ENCODE measurements around the gene MUC13. TPM values are rescaled to one million over a fixed set of nuclear protein-coding genes. Genes with fewer than 3 reads are reported as not detected.

The MUC13 gene
- total RNA-seq, 1 experiment from 2014 or later, result 0.04 TPM

DNA sequence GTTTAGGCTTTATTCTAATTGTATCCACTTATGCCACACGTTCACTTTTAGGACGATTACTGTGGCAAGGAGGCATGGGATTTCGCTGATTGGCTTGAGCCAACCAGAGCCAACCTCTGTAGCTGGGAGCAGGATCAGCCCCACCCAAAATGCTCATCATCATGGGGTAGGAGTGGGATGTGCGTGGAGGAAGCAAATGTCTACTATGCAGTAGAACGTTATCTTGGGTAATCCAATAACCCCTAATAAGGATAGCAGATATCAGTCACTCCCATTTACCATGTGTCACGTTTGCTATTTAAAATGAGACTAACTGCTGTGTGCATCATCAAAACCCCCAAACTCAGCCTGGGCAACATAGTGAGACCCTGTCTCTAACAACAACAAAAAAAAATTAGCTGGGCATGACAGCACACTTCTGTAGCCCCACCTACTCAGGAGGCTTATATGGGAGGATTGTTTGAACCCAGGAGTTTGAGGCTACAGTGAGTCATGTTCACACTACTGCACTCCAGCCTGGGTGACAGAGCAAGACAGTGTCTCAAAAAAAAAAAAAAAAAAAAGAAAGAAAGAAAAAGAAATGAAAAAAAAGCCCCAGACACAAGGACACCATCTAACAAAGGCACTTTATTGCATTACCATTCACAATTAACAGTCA lies 29.6 kb downstream of the MUC13 start:
- H4K20me1 ChIP-seq (ENCODE audit: low read length), result no peaks in the 10 kb centered on the region
- no peak overlapping the region for H3K4me2 ChIP-seq (ENCODE audit: low read length)
- no peaks in the 10 kb centered on the region for H3F3A ChIP-seq (ENCODE audit: low read length, unreplicated experiment)
- TF ChIP-seq EZH2phosphoT487 (IDR thresholded peaks at IDR 0.05; ENCODE audit: borderline replicate concordance, low read length), result no peak
- TF ChIP-seq, protein P1, sequence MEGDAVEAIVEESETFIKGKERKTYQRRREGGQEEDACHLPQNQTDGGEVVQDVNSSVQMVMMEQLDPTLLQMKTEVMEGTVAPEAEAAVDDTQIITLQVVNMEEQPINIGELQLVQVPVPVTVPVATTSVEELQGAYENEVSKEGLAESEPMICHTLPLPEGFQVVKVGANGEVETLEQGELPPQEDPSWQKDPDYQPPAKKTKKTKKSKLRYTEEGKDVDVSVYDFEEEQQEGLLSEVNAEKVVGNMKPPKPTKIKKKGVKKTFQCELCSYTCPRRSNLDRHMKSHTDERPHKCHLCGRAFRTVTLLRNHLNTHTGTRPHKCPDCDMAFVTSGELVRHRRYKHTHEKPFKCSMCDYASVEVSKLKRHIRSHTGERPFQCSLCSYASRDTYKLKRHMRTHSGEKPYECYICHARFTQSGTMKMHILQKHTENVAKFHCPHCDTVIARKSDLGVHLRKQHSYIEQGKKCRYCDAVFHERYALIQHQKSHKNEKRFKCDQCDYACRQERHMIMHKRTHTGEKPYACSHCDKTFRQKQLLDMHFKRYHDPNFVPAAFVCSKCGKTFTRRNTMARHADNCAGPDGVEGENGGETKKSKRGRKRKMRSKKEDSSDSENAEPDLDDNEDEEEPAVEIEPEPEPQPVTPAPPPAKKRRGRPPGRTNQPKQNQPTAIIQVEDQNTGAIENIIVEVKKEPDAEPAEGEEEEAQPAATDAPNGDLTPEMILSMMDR (conservative IDR thresholded peaks at IDR 0.05; ENCODE audit: low read depth, low read length), result no peak
- no peak for TF ChIP-seq EZH2 (IDR thresholded peaks at IDR 0.05; ENCODE audit: low read length, unreplicated experiment)
- no peak overlapping the region for H3K27ac ChIP-seq (ENCODE audit: low read length)
- ChIA-PET CTCF (no interaction called here), POLR2A (ENCODE audit: unreplicated experiment) (no interaction called here)
- no peaks in the 10 kb centered on the region for H3K36me3 ChIP-seq (ENCODE audit: low read depth, low read length)
- DNase-seq (no peak), ATAC-seq (no peak)
- H3K9me3 ChIP-seq (ENCODE audit: low read length), result no peaks in the 10 kb centered on the region
- no peaks in the 10 kb centered on the region for H3K9me2 ChIP-seq (replicated peaks; ENCODE audit: low read length)
- no peaks in the 10 kb centered on the region for H3K27me3 ChIP-seq (ENCODE audit: low read length)
- intact Hi-C loops (cut with micrococcal nuclease), result no loop called here
- no peaks in the 10 kb centered on the region for H3K79me2 ChIP-seq (ENCODE audit: low read length)
- no peak overlapping the region for H3K4me3 ChIP-seq (ENCODE audit: low read length)
- 0 out of 2 replicates have a peak, but pooled peaks cover 3% of the 10 kb centered on the region for H3K4me1 ChIP-seq (ENCODE audit: insufficient read depth, low read length)
- H3K9ac ChIP-seq (ENCODE audit: low read length), result no peak overlapping the region
- no TSS peak for BruUV-seq (replicated peaks)
- no peak overlapping the region for H2AFZ ChIP-seq (ENCODE audit: low read length)

DNA sequence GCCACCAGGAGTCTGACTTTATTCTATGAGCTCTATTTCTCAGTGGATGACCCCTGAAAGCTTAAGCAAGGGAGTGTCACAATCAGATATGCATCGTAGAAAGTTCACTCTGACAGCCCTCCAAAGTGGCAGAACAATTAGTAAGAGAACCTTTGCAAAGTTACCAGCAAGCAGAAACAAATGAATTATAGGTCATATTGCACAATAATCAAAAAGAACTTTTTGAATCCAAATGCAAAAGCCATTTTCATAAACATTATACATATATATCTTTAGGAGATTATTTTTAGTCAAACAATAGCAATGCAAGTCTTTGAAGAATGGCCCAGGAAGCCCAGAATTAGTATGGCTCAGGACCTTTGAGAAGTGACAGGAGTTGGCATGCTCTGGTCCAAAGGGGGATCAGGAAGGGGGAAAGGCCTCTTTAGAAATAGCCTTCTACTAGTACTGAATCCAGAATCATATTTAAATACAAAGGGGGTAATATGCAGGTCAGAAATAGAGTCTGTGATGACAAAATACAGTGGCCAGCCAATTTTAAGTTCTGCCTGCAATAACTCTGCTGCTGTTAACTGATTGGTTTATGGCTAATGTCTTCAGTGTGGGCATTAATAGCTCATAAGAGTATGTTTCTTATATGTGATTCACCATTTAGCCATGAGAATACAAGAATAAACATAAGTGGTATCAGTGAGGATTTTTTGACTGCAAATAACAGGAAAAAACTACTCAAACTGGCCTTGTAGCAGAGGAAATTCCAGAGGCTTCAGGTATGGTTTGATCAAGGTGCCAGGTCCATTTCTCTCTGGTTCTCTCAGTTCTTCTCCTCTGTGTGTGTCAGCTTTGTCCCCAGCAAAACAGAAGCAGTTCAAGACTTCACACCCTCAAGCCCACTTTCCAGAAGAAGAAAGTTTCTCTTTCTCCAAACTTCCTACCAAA lies 30.4 kb downstream of the MUC13 start:
- no peak for DNase-seq
- no TSS peak for BruUV-seq (replicated peaks)
- intact Hi-C loops (cut with micrococcal nuclease), result no loop called here

More for the DNA sequence above, 30.4 kb downstream of the MUC13 start:
- Histone ChIP-seq H3K9me2 (replicated peaks; ENCODE audit: low read length) (no peaks in the 10 kb centered on the region), H3K36me3 (ENCODE audit: low read depth, low read length) (no peaks in the 10 kb centered on the region), H3K27me3 (ENCODE audit: low read length) (no peaks in the 10 kb centered on the region), H3K4me1 (ENCODE audit: insufficient read depth, low read length) (0 out of 2 replicates have a peak, but pooled peaks cover 3% of the 10 kb centered on the region), H3K27ac (ENCODE audit: low read length) (no peak overlapping the region), H3K79me2 (ENCODE audit: low read length) (no peaks in the 10 kb centered on the region), H3K9ac (ENCODE audit: low read length) (no peak overlapping the region), H3K4me3 (ENCODE audit: low read length) (no peak overlapping the region), H3F3A (ENCODE audit: low read length, unreplicated experiment) (no peaks in the 10 kb centered on the region), H3K9me3 (ENCODE audit: low read length) (no peaks in the 10 kb centered on the region), H4K20me1 (ENCODE audit: low read length) (no peaks in the 10 kb centered on the region), H3K4me2 (ENCODE audit: low read length) (no peak overlapping the region), H2AFZ (ENCODE audit: low read length) (no peak overlapping the region)
- ChIA-PET POLR2A (ENCODE audit: unreplicated experiment) (no interaction called here), CTCF (no interaction called here)
- ATAC-seq, result no peak
- TF ChIP-seq EZH2phosphoT487 (IDR thresholded peaks at IDR 0.05; ENCODE audit: borderline replicate concordance, low read length), result no peak
- TF ChIP-seq, protein P1 (conservative IDR thresholded peaks at IDR 0.05; ENCODE audit: low read depth, low read length), result no peak
- TF ChIP-seq EZH2 (IDR thresholded peaks at IDR 0.05; ENCODE audit: low read length, unreplicated experiment), result no peak

Data from PC-3 (cell line).